Neural progenitor cell (in vitro differentiated cells): ENCODE results near the gene DIDO1. TPM values are rescaled to one million over a fixed set of nuclear protein-coding genes. Genes with fewer than 3 reads are reported as not detected.

Source experiments
- DNase-seq: peaks from one replicate; pipeline ENCODE4 v3.0.0-alpha.2; 2016; ENCODE audit warnings: low spot score
- H2AFZ ChIP-seq: fragments of 200-600 bp; sonication (generic); replicated peaks from 2 replicates; pipeline ENCODE4 v1.6.1; 2016; ENCODE audit warnings: antibody characterized with exemption
- H3F3A ChIP-seq: fragments of 200-600 bp; sonication (generic); 2 replicates; pipeline ENCODE4 v1.6.1; 2016; ENCODE audit warnings: antibody characterized with exemption, low read depth
- H3K27ac ChIP-seq: fragments of 200-600 bp; sonication (generic); 2 replicates; pipeline ENCODE4 v1.5.1; 2016; ENCODE audit warnings: mild to moderate bottlenecking
- H3K27me3 ChIP-seq: fragments of 200-600 bp; sonication (generic); 2 replicates; pipeline ENCODE4 v1.6.1; 2016; ENCODE audit warnings: mild to moderate bottlenecking, moderate library complexity
- H3K36me3 ChIP-seq: fragments of 200-600 bp; sonication (generic); 2 replicates; pipeline ENCODE4 v1.5.1; 2016
- H3K4me1 ChIP-seq: fragments of 200-600 bp; sonication (generic); 2 replicates; pipeline ENCODE4 v1.6.1; 2016; ENCODE audit warnings: mixed run types
- H3K4me2 ChIP-seq: fragments of 200-600 bp; sonication (generic); 2 replicates; pipeline ENCODE4 v1.6.1; 2016
- H3K4me3 ChIP-seq: fragments of 200-600 bp; sonication (generic); 2 replicates; pipeline ENCODE4 v1.5.1; 2016
- H3K79me2 ChIP-seq: fragments of 200-600 bp; sonication (generic); 2 replicates; pipeline ENCODE4 v1.6.1; 2016; ENCODE audit warnings: low read depth
- H3K9ac ChIP-seq: fragments of 200-600 bp; sonication (generic); 2 replicates; pipeline ENCODE4 v1.6.1; 2016
- H3K9me3 ChIP-seq: fragments of 200-600 bp; sonication (generic); 2 replicates; pipeline ENCODE4 v1.5.1; 2016; ENCODE audit warnings: low read depth
- H4K20me1 ChIP-seq: fragments of 200-600 bp; sonication (generic); 2 replicates; pipeline ENCODE4 v1.6.1; 2016; ENCODE audit warnings: low read depth
- H3K27ac Mint-ChIP-seq: 3 replicates; pipeline ENCODE4 v1.8.0; 2021; ENCODE audit warnings: mixed read lengths
- H3K27me3 Mint-ChIP-seq: 2 replicates; pipeline ENCODE4 v1.8.0; 2022; ENCODE audit warnings: low read depth, mild to moderate bottlenecking, inconsistent platforms, moderate library complexity, mixed read lengths; ENCODE audit not compliant: insufficient read depth
- H3K36me3 Mint-ChIP-seq: 3 replicates; pipeline ENCODE4 v1.8.0; 2021; ENCODE audit warnings: mixed read lengths
- H3K4me1 Mint-ChIP-seq: 3 replicates; pipeline ENCODE4 v1.8.0; 2021; ENCODE audit warnings: mixed read lengths
- H3K4me3 Mint-ChIP-seq: 3 replicates; pipeline ENCODE4 v1.8.0; 2021; ENCODE audit warnings: mild to moderate bottlenecking, moderate library complexity, mixed read lengths
- H3K9me3 Mint-ChIP-seq: 3 replicates; pipeline ENCODE4 v1.8.0; 2020; ENCODE audit warnings: mixed read lengths
- CTCF ChIP-seq: fragments of 200-600 bp; sonication (generic); IDR thresholded peaks from 2 replicates; pipeline ENCODE4 v1.5.1; 2017; ENCODE audit warnings: antibody characterized with exemption, mild to moderate bottlenecking
- EZH2 ChIP-seq: fragments of 200-600 bp; sonication (generic); IDR thresholded peaks from 2 replicates; pipeline ENCODE4 v1.6.1; 2017; ENCODE audit warnings: antibody characterized with exemption, mild to moderate bottlenecking, moderate library complexity
- EZH2phosphoT487 ChIP-seq: fragments of 200-600 bp; sonication (generic); IDR thresholded peaks from 2 replicates; pipeline ENCODE4 v1.6.1; 2017; ENCODE audit warnings: antibody characterized with exemption
- total RNA-seq: library from RNA; depleted of rRNA; stranded (reverse); fragments of >200 nt; gene quantifications from 2 replicates; pipeline ENCODE4 v1.2.3, GENCODE V29; 2015; ENCODE audit warnings: low replicate concordance

The DIDO1 gene
- total RNA-seq, 1 donor from 2014 or later: 64.5 TPM

- Histone ChIP-seq H3F3A (peaks cover 43% of the 10 kb centered on the region), H3K4me1 (peaks cover 59% of the 10 kb centered on the region), H4K20me1 (peaks cover 95% of the 10 kb centered on the region), H3K4me3 (no peak overlapping the region), H2AFZ (no peak overlapping the region), H3K27me3 (no peaks in the 10 kb centered on the region), H3K27ac (no peak overlapping the region), H3K4me2 (no peak overlapping the region), H3K9me3 (no peaks in the 10 kb centered on the region), H3K9ac (no peak overlapping the region), H3K79me2 (peaks cover 98% of the 10 kb centered on the region), H3K36me3 (no peaks in the 10 kb centered on the region)
- Mint-ChIP-seq H3K4me1 (peaks cover 66% of the 10 kb centered on the region), H3K4me3 (peak overlapping the region; percentile 54), H3K36me3 (no peaks in the 10 kb centered on the region), H3K27me3 (peaks cover 4% of the 10 kb centered on the region), H3K27ac (peak overlapping the region; percentile 44), H3K9me3 (no peaks in the 10 kb centered on the region)
- no peak for DNase-seq
- TF ChIP-seq EZH2 (no peak), CTCF (no peak), EZH2phosphoT487 (no peak)
These were observed 3.8 kb downstream of the DIDO1 start for GRCh38 chr20:62922451-62922921.

DNA sequence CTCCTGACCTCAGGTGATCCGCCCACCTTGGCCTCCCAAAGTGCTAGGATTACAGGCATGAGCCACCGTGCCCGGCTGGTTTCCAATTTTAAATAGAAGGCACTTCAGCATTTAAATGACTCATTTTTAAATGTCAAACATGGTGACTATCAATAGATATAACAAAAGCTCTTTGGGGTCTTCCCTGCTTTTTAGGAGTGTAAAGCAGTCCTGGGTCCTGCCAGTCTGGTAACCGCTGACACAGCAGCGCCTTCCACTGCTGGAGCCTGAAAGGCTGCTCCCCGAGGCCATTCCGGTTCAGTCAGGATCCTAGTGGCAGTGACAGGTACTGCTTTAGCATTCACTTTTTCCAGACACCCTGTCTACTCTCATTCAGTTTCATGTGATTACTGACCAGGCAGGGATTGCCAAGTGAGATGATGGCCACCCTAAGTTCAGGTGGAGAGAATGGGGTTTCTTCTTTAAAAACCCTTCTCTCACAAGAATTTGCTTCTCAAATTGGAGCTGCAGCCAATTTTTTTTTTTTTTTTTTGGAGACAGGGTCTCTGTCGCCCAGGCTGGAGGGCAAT, 5.1 kb downstream of the DIDO1 start:
- peaks cover 98% of the 10 kb centered on the region for H4K20me1 ChIP-seq
- H3K4me1 Mint-ChIP-seq: peaks cover 72% of the 10 kb centered on the region
- H3K9me3 Mint-ChIP-seq: no peaks in the 10 kb centered on the region
- no peak overlapping the region for H3K27ac ChIP-seq
- H3K9ac ChIP-seq: no peak overlapping the region
- H3K36me3 Mint-ChIP-seq: no peaks in the 10 kb centered on the region
- H3F3A ChIP-seq: peaks cover 45% of the 10 kb centered on the region
- no peaks in the 10 kb centered on the region for H3K9me3 ChIP-seq
- no peaks in the 10 kb centered on the region for H3K36me3 ChIP-seq
- H3K4me3 ChIP-seq: no peak overlapping the region
- H3K4me3 Mint-ChIP-seq: peak overlapping the region; percentile 72
- peaks cover 67% of the 10 kb centered on the region for H3K4me1 ChIP-seq
- H3K27me3 ChIP-seq: no peaks in the 10 kb centered on the region
- peaks cover 100% of the 10 kb centered on the region for H3K79me2 ChIP-seq
- no peak overlapping the region for H2AFZ ChIP-seq
- peak; percentile 85 for DNase-seq
- no peak overlapping the region for H3K4me2 ChIP-seq
- H3K27ac Mint-ChIP-seq: no peak overlapping the region
- peaks cover 2% of the 10 kb centered on the region for H3K27me3 Mint-ChIP-seq
- TF ChIP-seq CTCF: peak; percentile 63
- no peak for TF ChIP-seq EZH2

DNA sequence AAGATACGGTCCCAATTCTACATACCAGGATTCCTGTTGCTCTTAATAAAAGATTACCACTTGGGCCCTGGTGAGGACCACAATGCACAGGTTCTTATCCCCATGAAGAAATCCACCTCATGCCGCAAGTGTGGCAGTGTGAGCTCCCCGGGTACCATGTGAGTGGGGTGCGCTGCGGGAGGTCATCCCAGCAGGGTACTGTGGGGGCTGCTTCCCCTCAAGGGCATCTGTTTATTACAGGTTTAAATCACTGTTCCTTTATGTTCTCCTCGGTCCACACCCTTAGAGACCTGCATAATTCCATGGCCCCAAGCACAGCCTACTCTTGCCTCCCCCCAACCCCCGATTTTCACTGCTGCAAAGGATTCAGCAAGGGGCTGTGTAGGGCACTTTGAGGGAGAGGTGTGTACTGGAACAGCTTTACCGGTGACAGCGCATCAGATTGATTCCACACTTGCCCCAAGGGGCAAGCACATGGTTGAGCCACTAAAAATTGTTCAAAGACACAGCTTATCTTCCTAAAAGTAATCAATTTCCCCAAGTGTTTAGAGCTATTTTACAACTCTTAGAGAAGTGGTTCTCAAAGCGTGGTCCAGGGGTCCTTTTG, 6.2 kb downstream of the DIDO1 start:
- peaks cover 100% of the 10 kb centered on the region for H4K20me1 ChIP-seq

More for the DNA sequence above, 6.2 kb downstream of the DIDO1 start:
- Histone ChIP-seq H3K9ac (no peak overlapping the region), H3K27ac (no peak overlapping the region), H3F3A (peaks cover 48% of the 10 kb centered on the region), H3K79me2 (peaks cover 100% of the 10 kb centered on the region), H3K4me2 (peak overlapping the region; percentile 23), H3K4me1 (peaks cover 76% of the 10 kb centered on the region), H3K4me3 (no peak overlapping the region), H3K27me3 (no peaks in the 10 kb centered on the region), H2AFZ (no peak overlapping the region), H3K9me3 (no peaks in the 10 kb centered on the region), H3K36me3 (no peaks in the 10 kb centered on the region)
- Mint-ChIP-seq H3K4me1 (peaks cover 77% of the 10 kb centered on the region), H3K4me3 (peak overlapping the region; percentile 55), H3K27ac (no peak overlapping the region), H3K9me3 (no peaks in the 10 kb centered on the region), H3K36me3 (no peaks in the 10 kb centered on the region), H3K27me3 (peaks cover 2% of the 10 kb centered on the region)
- no peak for DNase-seq
- TF ChIP-seq CTCF: no peak
- no peak for TF ChIP-seq EZH2
- TF ChIP-seq EZH2phosphoT487: no peak
